ENCODE results near the gene HOXD1.

The HOXD1 gene

GRCh38 chr2:176164201-176164600 lies 24.3 kb upstream of the HOXD1 start:
- no peak overlapping the region for H3K27ac ChIP-seq
- TF ChIP-seq ZFX (IDR thresholded peaks at IDR 0.05; ENCODE audit: borderline replicate concordance) (no peak), CTCF (IDR thresholded peaks at IDR 0.05) (no peak)

- no peak for TF ChIP-seq CTCF (IDR thresholded peaks at IDR 0.05)
- TF ChIP-seq ZFX (IDR thresholded peaks at IDR 0.05; ENCODE audit: borderline replicate concordance): no peak
- H3K27ac ChIP-seq: no peak overlapping the region
These were observed 23.7 kb upstream of the HOXD1 start for GRCh38 chr2:176164611-176165369.

- H3K27ac ChIP-seq: no peak overlapping the region
- TF ChIP-seq ZFX (IDR thresholded peaks at IDR 0.05; ENCODE audit: borderline replicate concordance) (no peak), CTCF (IDR thresholded peaks at IDR 0.05) (no peak)
These were observed 23.0 kb upstream of the HOXD1 start for GRCh38 chr2:176165370-176166050.

- TF ChIP-seq ZFX (IDR thresholded peaks at IDR 0.05; ENCODE audit: borderline replicate concordance): no peak
- TF ChIP-seq CTCF (IDR thresholded peaks at IDR 0.05): no peak
- no peak overlapping the region for H3K27ac ChIP-seq
These were observed 22.2 kb upstream of the HOXD1 start for GRCh38 chr2:176166272-176166671.

GRCh38 chr2:176167398-176167797 lies 21.1 kb upstream of the HOXD1 start:
- TF ChIP-seq ZFX (IDR thresholded peaks at IDR 0.05; ENCODE audit: borderline replicate concordance) (no peak), CTCF (IDR thresholded peaks at IDR 0.05) (no peak)
- no peak overlapping the region for H3K27ac ChIP-seq

- H3K27ac ChIP-seq: no peak overlapping the region
- no peak for TF ChIP-seq CTCF (IDR thresholded peaks at IDR 0.05)
- no peak for TF ChIP-seq ZFX (IDR thresholded peaks at IDR 0.05; ENCODE audit: borderline replicate concordance)
These were observed 19.3 kb upstream of the HOXD1 start for GRCh38 chr2:176169181-176169580.

- no peak overlapping the region for H3K27ac ChIP-seq
- TF ChIP-seq CTCF (IDR thresholded peaks at IDR 0.05) (no peak), ZFX (IDR thresholded peaks at IDR 0.05; ENCODE audit: borderline replicate concordance) (no peak)
These were observed 18.8 kb upstream of the HOXD1 start for GRCh38 chr2:176169711-176170110.

All from 22Rv1 (cell line).